IPS-NIHi7 (cell line): ENCODE measurements around the gene AXIN1.
A peak's percentile ranks its signal among the peaks of the same experiment; 100 is the strongest.

Source experiments
- DNase-seq: peaks from one replicate; pipeline ENCODE4 v3.0.0; 2012; ENCODE audit warnings: mixed read lengths; ENCODE audit errors: extremely low spot score

Gene AXIN1

DNA sequence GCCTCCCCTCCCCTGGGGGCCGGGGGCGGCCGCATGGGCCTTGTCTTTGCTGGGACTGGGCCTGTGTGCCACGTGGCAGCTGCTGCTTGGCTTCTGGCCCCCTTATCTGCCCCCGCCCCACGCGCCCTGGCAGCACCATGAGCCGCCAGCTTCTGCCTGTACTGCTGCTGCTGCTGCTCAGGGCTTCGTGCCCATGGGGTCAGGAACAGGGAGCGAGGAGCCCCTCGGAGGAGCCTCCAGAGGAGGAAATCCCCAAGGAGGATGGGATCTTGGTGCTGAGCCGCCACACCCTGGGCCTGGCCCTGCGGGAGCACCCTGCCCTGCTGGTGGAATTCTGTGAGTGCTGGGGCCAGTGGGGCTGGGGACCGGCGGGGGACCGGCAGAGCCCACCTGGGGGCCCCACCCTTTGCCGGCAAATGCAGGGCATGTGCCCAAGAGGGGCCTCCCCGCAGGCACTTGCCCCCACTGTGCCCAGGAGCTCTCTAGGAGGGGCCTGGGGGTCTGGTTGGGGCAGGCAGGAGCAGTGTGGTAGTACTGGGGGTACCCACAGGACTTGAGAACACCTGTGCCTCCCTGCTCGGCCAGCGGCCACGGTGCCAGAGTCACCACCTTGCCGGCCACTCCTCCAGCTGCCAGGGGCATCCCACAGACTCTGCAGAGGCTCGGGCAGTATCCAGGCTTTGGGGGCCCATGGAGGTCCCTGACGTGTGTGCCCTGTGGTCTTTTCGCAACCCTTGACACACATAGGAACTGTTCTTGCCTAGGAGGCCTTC lies 69.3 kb downstream of the AXIN1 start, which contains the start of gene PDIA2:
TSS of gene PDIA2 (plus strand) at position 132 of the 773 bp plus-strand sequence. CDS start at position 138, 6 bp downstream.
- DNase-seq: no peak

DNA sequence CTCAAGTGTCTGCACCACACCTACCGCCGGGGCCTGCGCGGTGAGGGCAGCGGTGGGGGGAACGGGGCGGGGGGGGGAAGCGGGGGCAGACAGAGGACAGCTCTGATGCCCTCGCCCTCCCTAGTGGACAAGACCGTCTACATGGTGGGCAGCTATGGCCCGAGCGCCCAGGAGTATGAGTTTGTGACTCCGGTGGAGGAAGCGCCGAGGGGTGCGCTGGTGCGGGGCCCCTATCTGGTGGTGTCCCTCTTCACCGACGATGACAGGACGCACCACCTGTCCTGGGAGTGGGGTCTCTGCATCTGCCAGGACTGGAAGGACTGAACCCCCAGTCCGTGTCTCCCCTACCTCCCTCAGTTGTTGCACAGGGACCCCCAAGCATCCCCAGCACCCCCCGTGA lies 70.0 kb downstream of the AXIN1 start:
- no peak for DNase-seq

DNA sequence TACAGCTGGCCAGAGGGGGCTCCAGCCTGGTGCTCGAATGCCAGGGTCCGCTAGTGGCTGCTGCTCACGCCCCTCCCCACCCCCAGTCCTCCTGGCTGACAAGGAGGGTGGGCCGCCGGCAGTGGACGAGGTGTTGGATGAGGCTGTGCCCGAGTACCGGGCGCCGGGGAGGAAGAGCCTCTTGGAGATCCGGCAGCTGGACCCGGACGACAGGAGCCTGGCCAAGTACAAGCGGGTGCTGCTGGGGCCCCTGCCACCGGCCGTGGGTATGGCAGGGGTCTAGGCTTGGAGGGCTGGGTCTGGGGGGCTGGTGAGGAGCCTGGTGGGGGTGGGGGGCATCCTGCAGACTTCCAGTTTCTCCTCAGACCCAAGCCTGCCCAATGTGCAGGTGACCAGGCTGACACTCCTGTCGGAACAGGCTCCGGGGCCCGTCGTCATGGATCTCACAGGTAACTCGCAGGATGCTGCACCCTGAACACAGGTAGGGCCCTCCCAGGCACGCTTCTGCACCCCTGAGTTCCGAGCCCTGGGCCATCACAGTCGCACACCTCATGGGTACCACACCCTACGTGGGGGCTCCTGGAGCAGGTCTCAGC lies 70.8 kb downstream of the AXIN1 start:
- DNase-seq: no peak

DNA sequence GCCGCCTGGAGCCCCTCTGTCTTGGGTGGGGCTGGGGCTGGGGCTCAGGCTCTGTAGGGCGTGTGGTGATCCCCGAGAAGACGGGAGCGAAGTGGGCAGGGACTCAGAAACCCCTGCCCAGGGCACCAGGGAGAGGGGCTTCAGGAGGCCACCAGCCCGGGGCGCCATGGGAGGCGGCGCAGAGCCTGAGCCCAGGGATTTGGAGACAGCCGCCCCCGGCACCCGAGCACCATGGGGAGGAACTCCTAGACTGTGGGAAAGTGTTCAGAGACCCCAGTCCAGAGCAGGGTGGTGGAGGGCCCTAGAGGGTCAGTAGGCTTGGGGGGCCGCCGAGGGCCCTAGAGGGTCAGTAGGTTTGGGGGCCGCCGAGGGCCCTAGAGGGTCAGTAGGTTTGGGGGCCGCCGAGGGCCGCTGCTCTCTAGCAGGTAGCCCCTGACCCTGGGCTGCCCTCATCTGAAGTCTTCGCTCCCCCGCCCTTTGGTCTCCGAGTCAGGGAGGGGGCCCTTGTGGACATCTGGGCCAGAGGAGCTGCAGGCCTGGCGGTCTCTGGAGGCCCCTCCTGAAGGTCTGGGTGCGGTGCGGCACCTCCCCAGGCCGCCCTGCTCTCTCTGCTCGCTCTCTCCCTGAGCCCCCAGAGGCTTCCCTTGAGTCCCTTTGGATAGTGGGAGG lies 71.4 kb downstream of the AXIN1 start:
- no peak for DNase-seq

DNA sequence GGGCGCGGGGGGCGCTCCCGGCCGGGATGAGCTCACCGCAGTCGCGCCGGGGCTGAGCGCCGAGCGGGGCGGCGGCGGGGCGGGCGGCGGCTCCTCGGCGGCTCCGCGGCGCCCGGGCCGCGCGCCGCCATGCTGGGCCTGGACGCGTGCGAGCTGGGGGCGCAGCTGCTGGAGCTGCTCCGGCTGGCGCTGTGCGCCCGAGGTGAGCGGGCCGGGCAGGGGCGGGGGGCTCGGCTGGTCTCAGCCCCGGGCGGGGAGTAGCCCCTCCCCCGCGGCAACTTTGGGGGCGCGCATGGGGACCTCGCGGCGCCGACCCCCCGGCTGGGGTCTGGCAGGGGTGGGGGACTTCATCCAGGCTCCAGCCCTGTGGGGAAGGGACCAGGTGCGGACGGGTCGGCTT lies 72.0 kb downstream of the AXIN1 start, which contains the start of gene ARHGDIG:
TSS of gene ARHGDIG (plus strand) at position 40 of the 400 bp plus-strand sequence. CDS start at position 130, 90 bp downstream.
- DNase-seq: peak; percentile 65

DNA sequence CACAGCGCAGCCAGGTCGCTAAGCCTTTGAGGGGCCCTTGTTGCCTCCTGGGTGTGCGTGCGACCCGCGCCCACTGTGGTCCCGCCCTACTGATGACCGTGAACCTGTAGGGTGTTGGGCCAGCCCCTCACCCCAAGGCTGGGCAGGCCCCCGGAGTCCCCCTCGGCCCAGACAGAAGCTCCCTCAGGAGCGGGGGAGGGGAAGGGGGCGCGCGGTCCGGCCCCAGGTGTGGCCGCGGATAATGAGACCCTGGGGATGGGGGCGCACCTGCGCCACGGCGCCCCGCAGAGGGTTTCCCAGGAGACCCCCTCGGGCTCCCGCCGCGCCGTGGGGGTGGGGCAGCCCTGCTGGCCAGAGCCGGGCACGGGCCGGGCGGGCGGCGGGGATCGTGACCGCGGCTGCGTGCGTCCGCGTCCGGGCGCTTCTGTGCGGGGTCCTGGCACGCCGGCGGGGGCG lies 72.5 kb downstream of the AXIN1 start:
- no peak for DNase-seq

DNA sequence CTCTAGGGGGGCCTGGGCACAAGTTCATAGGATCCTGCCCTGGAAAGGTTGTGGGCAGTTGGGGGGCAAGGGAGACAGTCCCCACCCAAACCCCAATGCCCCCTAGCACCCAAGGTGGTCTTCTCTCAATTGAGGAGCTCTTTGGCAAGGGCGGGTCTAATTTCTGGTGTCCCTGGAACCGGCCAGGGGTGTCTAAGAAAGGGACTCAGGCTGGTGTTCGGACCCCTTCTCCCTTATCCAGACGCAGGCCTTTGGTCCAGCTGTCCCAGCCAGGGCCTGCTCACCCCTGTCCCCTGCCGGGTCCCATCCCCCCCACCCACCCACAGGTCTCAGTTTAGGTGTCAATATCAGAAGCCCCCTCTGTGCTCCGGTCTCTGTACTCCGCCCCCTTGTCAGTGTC lies 73.0 kb downstream of the AXIN1 start:
- no peak for DNase-seq

DNA sequence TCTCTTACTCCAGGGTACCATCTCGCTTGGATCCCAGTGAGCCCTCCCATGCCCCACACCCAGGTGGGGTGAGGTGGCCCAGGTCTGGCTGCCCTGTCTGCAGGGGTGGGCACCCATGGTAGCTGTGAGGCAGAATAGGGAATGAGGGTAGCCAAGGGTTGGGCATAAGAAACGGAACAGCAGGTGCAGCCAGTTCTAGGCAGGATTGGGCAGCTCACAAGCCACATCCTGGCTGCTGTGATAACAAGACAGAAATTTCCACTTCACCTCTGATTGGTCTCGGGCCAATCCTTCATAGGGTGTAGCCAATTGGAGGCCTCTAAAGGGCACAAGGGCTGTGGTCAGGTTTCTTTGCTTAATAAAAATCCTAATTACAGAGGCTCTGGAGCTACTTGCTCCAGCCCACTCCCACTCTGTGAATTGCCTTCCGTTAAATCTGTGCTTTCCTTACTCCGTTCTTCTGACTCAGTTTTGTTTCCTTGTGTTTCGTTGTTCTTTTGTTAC lies 73.6 kb downstream of the AXIN1 start:
- DNase-seq: peak; percentile 55

DNA sequence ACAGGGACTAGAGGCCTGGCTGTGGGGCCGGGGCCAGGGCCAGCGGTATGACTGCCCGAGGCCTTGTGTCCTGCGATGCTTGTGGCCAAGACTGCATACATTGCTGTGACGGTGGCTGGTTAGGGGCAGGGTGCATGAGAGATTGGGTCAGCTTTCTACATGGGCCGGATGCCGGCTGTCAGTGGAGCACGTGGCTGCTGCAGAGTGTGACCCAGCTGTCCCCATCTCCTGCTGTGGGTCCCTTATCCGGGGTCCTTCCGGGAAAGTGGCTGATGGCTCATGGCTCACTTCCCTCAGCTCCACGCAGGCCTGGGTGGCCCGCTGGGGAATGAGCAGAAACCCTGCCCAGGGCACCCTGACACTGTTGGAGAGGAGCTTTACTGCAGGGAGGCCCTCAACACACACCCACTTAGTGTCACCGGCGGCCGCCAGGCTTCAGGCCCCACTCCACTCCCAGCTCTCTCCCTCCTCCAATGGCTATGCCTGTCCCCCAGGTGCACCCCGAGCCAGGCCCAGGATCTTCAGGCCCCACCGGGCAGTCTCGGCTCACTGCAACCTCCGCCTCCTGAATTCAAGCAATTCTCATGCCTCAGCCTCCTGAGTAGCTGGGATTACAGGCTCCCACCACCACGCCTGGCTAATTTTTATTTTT lies 76.0 kb downstream of the AXIN1 start:
- no peak for DNase-seq

DNA sequence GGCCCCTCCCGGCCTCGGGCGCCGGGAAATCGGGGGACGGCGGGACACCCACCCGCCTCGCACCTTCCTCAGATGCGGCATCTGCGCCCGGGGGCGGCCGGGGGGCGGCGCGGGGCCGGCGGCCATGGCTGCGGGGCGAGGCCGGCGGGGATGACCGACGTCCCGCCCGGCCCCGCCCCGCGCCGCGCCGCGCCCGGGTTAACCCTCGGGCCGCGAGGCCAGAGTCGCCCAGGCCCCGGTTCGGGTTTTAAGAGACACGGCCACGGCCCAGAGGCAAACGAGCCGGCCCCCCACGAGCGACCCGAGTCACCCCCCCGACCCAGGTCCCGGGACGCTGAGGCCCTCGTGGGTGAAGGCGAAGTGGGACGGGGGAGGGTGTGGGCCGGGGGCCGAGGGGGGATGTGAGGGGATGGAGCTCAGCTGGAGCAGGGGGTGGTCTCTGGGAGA lies 76.7 kb downstream of the AXIN1 start, which contains the start of gene RGS11:
TSS of gene RGS11 (minus strand) at position 159 of the 447 bp plus-strand sequence. CDS start at position 126, 33 bp downstream.
- no peak for DNase-seq

DNA sequence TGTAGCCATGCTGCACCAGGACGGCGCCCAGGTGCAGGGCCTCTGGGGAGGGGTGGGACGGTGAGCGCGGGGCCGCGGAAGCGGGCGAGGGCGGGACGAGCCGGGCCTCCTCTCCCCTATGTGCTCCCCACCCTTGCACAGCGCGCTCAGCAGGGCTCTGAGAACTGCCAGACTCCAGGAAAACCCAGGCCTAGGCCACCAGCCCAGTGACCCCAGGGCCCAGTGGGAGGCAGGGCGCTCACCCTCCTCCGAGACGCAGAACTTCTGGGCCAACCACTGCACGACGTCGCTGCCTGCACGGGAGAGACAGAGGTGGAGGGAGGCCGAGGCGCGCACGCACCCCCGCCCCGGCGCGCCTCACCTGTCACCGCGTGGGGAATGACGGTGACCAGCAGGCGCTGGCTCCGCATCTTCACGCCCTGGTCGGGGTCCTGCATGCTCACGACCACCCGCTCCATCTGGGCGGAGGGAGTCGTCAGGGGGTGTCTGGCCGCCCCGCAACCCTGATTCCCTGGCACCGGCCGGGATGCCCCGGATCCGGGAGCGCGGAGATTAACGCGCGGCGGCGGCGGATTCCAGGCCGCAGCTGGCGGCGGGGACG lies 77.4 kb downstream of the AXIN1 start:
- DNase-seq: peak; percentile 57

DNA sequence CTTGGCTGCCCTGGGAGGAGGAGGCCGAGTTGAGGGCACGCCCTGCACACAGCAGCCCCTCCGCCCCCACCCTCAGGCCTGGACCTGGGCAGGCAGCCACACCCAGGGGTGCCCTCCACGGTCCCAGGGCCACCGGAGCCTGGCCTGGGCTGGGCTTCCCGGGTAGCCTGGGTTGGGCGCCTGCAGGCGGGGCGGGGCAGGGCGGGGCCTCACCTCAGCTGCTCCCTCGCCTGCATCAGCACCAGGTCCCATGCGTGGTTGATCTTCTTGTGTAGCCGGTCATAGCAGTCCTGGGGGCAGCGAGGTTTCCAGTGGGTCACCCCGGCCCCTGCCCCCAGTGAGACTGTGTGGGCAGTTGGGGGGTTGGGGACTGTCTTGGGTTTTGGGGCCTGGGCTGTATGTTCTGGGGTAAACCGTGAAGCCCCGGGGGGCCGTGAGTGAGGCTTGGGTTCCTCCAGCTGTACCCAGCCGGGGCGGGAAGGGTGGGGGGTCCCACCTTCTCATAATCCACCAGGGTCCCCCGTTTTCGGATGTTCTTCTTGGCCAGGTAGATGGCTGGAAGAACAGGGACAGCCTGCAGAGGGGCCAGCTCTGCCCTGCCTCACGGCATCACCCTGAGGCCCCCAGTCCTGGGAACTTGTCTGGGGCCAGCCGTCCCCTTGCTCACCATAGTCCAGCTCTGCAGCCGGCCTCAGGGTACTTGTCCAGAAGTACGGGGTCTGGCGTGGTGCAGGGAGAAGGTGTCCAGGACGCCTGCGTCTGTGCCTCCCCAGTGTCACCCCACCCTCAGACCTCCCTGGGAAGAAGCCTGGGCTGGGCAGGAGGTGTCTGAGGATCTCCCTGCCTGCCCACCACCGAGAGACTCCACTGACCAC lies 78.7 kb downstream of the AXIN1 start:
- DNase-seq: no peak

DNA sequence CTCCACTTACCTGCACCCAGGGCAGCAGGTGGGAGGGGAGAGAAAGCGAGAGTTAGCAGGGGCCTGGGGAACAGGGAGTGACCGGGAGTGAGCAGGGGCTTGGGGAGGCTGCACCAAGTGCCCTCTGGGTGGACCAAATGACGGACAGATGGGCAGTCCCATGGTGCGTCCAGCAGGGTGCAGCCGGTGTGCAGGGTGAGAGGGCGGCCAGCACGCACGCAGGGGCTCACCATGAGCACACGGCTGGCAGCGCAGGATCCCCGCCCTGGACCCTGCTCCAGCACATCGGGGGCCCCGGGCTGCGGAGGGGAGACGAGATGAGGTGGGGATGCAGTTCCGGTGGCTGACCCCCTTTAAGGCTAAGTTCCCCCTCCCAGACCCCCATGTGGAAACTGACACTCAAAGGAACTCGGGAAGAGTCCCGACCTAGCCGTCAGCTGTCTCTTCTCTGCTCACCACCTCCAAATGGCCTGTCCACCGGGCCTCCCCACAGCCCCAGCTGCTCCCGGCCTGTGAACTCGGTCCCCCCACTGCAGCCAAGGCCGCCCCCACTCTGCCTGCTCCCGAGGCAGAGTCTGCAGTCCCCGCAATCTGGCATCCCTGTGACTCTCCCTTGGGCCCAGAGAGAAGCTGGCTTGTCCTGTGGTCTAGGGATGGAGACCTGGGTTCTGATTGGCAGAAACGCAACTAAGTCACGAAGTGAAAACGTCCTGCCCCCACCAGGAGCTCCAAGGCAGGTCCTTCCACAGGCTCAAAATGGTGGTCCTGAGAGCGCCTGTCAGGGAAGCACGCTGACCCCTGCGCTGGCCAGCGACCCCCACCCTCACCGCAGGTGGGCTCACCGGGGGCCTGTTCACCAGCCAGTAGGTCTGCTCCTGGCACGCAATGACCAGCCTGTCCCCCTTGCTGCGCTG lies 79.6 kb downstream of the AXIN1 start:
- no peak for DNase-seq

DNA sequence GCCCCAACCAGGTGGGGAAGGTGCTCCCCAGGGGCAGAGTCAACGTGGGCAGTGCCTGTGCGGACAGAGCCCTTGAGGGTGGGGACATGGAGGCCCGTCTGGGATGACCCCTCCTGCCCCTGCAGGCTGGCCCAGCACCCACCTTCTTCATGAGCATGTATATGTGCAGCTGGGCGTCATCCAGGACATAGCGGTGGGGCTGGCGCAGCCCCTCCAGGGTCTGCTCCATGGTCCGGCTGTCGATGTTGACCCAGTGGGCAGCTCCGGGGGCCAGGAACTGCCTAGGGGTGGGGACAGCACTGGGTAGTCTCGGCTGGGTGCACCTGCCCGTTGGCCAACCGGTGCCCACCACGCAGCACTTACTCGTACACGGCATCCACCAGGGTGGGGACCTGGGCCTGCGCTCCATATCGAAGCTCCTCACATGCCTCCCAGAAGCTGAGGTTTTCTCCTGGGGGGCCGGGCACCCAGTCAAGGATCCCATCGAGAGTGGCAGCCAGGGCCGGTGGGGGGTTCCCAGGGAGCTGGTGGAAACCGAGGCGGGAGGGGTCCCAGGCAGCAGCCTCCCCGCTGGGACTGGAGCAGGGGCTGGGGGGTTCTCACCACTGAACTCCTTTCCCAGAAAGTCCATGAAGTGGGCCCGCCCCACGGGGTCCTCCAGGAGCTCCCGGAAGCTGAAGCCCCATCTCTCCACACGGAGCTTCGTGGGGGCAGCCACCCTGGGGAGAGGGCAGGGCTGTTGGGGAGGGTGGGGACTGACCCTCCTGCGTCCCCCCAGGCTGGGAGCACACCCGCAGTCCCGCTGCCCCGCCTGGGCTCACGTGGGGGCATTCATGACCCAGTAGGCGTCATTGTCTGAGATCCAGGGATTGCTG lies 81.9 kb downstream of the AXIN1 start:
- DNase-seq: no peak

DNA sequence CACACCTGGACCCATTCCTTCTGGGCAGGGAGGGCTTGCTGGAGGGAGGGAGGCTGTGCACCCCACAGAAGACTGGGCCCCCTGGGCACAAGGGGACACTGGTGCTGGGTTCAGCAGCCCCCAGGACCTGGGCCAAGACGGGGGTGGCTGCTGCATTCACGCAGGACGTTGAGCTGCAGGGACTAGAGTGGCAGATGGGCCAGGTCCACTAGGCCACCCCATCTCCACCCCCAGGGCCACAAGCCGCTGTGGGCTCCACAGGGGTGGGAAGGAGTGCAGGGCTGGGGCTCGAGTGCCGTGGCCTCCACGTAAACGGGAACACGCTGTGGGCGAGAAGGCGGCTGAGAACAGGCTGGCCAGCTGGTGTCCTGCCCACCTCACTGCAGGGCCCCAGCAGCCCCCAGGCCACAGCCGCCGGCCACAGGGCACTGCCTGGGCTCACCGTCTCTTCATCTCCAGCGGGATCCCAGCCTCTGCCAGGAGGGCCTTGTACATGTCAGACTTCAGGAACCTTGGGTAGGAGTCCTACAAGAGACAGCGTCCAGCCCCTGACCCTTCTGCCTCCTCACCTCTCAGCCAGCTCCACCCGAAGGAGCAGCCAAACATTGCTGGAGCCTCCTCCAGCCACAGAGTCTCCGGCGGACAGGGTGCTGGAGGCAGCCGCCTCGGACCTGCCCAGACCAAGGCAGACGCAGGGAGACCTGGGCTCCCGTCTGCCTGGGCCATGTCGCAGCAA lies 83.3 kb downstream of the AXIN1 start:
- no peak for DNase-seq

DNA sequence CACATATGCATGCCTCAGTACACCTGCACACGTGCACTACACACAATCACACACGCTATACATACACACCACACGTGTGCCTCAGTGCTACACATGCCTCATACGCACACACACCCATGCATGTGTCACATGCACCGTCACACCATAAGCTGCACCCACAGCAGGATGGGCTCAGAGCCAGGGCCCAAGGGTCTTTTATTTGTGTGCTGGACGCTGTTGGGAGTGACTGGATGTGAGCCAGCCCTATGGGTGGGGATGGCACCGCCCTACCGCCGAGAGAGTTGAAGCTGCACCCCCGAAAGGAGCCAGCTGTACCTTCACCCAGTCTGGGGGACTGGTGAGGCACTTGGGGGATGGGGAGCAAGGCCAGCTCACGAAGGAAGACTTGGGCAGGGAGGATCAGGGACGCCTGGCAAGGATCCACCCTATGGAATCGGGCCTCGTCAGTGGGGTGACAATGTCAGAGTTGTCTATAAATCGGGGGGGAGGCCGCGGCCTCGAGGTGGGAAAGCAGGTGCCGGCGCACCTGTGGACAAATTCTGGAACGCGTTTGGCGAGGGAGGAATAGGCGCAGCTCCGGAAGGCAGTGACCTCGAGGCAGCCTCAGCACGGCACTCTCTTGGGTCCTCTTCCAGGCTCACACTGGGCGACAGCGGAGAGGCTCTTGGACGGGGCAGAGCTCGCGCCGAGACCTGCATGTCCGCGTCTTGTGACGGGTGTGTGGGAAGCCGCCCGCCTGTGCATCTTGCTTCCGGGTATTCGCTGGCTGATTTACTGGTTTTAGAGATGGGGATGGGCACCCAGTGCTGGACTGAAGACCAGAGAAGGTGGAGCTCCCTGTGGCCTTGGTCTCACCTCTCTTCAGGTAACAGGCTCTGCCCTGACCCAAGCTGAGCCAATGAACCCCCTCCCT lies 84.1 kb downstream of the AXIN1 start:
- no peak for DNase-seq
